Measurements from ENCODE around the gene NAIF1.
"Not testable (repeated sequence)": the region's sequence is repeated elsewhere in the genome, so short reads cannot be mapped to it uniquely, and the experiment has no call there.

GRCh38 chr9:128023671-128024070 lies 43.4 kb downstream of the NAIF1 start:
- not testable (repeated sequence) for TF ChIP-seq CTCF (IDR thresholded peaks at IDR 0.05 in 8 of 11, conservative IDR thresholded peaks at IDR 0.05 in 3 of 11); POLR2A (IDR thresholded peaks at IDR 0.05)

Data from spleen (tissue), 7 donors.